Measurements from ENCODE around the gene SLC25A38.
"Not testable (repeated sequence)": the region's sequence is repeated elsewhere in the genome, so short reads cannot be mapped to it uniquely, and the experiment has no call there.

SLC25A38 gene, protein sequence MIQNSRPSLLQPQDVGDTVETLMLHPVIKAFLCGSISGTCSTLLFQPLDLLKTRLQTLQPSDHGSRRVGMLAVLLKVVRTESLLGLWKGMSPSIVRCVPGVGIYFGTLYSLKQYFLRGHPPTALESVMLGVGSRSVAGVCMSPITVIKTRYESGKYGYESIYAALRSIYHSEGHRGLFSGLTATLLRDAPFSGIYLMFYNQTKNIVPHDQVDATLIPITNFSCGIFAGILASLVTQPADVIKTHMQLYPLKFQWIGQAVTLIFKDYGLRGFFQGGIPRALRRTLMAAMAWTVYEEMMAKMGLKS

DNA sequence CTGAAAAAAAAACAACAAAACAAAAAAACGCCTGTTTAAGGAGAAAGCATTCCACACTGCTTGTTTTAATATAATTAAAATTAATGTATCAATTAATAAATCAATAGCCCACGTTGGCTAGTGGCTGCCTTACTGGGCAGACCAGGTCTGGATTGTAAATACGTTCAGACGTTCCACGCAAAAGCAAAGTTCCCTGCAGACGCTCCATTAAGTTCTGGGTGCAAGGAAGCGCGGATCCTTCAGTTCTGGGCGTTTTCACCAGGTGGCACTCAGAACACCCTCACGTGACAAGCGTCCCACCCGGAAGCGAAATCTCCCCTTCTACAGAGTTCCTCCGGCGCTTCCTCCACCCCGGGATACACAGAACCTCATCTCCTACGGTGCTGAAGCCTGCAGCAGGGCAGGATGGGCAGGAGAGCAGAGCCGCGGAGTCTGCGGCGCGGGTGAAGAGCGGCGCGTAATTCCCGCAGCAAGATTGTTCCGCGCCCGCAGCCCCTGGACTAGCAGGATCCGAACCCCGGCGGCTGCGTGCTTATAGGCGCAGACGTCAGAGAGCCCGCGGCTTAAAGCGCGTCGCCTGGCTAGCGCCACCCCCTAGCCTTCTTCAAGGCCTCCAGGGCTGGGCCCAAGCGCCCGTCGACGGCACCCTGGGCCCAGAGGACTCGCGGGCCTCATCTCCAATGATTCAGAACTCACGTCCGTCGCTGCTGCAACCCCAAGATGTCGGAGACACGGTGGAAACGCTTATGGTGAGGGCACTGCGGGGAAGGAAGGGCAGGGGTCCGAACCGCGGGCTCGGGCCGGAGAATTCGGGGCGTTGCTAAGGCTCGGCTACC lies at the start of gene SLC25A38:
Gene SLC25A38 (plus strand): TSS at position 326 of the 836 bp plus-strand sequence. CDS start 355 bp downstream, at position 681.
- DNase-seq = no peak

DNA sequence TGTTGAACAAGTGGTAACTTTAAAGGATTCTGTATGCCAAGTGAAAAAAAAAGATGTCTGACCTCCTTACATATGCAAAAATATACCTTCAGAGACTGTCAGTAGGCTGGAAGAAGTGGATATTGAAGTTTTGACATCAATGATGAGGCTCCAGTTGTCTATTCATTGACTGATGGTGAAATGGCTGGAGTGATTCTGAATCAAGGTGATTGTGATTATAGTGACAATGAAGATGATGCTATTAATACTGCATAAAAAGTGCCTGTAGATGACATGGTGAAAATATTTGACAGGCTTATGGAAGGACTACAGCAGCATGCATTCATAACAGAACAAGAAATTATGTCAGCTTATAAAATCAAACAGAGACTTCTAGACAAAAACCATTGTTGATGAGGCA lies 49.6 kb upstream of the SLC25A38 start:
- DNase-seq = no peak

DNA sequence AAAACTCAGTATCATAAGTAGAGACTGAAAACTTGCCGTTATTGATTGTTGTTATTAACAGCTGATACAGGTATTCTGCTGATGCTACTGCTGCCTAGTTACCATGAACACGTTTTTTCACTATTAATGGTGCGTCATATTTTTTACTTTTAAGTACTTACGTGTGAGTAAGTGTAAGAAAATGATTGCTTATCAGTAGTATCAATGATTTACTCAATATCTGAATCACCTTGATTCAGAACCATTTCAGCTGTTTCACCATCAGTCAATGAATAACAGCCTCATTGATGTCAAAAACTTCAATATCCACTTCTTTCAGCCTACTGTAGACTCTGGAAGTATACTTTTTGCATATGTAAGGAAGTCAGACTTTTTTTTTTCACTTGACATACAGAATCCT lies 49.0 kb upstream of the SLC25A38 start:
- no peak for DNase-seq

DNA sequence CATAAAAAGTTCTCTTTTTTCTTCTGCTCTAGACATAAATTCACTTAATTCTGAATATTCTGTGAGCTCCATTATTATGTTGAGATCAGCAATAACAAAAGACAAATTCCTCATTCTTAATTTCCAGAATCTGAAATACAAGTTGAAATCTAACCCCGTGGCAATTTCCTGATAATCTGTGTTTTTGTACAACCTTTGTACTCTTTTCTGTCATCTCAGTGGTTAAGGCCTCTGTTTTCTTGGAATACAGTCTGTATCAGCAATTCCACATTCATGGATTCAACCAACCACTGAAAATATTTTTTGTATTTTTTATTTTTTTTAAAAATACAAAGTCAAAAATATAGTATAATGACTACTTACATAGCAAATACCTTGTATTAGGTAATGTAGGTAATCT lies 45.0 kb upstream of the SLC25A38 start:
- DNase-seq = no peak

DNA sequence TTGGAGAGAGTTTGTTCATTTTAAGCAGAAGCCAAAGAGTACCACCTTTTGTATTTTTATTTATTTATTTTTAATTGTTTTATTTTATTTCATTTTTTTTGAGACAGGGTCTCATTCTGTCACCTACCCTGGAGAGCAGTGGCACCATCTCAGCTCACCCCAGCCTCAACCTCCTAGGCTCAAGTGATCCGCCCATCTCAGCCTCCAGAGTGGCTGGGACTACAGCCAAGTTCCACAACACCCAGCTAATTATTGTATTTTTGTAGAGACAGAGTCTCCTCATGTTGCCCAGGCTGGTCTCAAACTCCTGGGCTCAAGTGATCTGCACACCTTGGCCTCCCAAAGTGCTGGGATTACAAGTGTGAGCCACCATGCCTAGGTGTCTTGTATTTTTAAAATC lies 44.1 kb upstream of the SLC25A38 start:
- DNase-seq = no peak

DNA sequence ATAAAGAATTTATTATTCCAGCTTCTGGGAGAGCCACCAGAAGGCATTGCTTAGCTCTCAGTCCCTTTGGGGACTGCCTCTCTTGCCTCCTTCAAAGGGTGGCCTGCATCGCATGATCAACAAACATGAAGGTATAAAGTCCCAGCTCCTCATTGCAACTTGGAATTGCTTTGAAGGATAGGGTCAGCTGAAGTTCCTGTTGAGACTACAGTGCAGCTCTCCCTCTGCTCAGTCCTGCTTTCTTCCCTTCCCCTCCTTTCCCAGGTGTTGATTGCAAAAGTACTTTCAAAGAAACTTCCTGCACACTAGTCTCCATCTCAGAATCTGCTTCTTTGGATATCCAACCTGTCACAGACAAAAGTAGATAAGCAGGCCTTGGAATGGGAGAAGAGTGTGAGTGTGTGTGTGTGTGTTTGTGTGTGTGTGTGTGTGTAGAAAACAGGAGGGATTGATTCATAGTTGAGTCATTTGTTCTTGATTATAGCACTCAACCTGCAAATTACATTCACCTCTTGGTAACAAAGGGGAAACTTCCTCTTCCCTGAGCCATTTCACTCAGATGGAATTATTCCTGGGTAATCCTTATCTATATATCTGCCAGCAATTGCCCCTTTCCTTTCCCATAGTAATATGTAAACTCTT lies 40.0 kb upstream of the SLC25A38 start:
- DNase-seq = no peak

DNA sequence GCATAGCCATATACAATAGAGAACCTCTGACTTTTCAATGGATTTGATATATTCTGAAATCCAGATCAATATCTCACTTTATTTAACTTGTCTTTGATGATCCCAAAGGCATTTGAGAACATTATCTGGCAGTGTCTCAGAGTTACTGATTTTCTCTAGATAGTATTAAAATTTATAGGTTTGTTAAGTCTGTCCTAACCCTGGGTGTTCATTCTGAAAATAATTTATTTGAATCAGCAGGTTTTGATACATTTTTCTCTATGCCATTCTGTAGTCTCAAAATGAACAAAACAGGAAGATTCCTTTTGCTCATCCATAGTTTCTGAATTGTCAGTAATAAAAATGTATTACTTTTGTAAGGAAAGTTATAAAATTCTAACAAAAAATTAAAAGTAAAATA lies 39.4 kb upstream of the SLC25A38 start:
- no peak for DNase-seq

DNA sequence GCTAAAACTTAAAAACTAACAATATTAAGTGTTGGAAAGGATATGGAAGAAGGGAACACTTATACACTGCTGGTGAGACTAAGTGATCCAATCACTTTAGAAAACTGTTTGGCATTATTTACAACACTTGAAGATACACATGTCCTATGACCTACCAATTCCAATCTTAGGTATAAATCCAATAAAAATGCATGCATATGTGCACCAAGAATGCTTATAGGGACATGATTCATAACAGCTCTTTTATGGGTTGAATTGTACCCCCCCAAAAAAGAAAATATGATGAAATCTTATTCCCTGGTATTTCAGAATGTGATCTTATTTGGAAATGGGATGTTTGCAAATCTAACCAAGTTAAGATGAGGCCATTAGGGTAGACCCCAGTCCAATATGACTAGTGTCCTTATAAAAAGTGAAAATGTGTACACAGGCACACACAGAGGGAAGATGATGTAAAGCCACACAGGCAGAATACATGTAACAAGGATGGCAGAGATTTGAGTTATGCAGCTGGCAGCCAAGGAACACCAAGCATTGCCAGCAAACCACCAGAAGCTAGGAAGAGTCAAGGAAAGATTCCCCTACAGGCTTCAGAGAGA lies 38.3 kb upstream of the SLC25A38 start:
- DNase-seq = no peak

DNA sequence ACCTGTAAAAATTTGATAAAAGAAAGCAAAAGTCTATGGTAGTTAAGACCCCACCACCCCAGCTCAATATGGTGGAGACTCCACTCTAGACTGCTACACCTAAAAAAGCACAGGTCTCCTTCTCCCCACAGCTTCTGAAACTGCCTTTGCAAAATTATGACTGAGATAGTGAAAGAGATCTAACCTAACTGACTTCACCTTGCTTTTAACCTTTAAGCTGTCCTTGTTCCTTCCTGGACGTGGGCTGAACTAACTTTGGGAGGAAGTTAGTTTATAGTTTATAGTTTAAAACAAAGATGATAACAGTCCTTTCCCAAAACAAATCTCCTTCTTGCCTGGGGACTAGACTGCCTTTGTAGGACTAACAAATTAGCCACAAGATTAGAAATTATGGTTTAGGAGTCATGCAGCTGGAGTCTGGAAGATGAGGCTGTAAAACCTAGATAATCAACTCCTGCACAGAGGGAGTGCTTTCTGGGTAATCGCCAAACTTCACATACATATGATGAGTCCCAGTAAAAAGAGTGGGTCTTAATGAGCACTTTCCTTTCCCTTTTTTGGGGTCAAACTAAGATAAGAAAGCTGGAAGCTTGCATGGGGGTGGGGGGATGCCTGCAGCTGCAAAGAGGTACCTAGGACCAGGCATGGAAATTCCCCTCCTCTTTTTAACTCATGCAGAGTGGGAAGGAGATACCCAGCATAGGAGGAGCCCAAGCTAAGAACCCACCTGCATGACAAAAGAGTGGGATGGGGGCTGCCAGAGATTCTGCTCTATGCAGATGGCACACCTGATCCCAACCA lies 36.2 kb upstream of the SLC25A38 start:
- DNase-seq = no peak

DNA sequence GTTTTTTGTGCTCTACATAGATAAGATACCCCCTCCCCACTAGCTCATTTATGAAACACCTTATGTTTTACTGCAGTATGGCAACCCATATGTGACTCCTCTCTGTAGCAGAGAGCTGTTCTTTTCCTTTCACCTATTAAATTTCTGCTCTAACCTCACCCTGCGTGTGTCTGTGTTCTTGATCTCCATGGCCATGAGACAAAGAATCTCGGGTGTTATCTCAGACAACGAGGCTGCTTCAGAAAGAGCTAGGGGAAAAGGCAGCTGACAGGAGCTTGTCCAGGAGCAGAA lies 35.6 kb upstream of the SLC25A38 start:
- no peak for DNase-seq

DNA sequence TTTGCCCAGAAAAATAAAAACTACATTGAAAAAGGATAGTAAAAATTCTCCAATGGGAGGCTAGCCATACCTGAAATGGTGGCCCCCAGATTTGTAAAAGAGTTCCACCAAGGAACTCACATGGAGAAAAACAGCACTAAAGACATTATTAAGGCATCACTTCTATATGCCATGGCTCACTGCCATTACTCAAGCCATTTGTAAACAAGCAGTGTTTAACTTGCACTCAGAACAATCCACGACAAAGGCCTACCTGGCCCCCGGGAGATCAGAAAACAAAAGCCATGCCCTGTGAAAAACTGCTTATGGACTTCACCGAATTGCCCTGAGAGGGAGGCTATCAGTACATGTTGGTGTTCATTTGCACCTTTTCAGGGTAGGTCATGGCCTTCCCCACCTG lies 34.1 kb upstream of the SLC25A38 start:
- no peak for DNase-seq

DNA sequence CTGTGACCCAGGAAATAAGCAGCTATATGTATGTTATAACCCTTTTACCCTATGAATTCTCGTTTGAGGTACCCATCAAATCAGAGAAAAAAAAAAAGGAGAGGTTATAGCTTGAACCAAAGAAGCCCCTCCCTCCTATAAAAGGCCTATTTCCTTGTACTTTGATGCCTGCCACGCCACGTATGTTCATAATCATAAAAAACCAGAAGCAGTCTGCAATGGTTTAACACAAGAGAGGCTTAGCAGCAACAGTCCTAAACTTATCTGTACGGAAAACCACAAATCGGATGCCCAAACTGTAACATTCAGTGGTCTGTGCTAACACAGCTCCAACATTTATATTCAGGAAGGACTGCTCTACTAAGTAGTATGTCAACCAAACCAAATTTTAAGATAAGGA lies 32.5 kb upstream of the SLC25A38 start:
- no peak for DNase-seq

DNA sequence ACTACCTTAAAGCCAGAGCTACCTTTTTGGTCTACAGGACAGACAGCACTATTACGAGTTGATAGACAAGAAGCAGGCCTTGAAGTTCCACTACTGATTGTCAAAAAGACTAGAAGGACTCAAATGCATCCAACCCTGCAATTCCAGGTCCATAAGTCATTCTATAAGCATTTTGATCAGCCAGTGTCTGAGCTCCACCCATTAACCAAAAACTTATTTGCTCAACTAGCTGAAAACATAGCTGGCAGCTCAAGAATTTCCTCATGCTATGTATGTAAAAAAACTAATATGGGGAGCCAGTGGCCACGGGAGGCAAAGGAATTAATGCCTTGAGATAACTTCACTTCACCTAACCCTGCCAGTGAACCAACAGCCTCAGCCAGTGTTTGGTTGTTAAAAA lies 32.0 kb upstream of the SLC25A38 start:
- DNase-seq = not testable (repeated sequence)

DNA sequence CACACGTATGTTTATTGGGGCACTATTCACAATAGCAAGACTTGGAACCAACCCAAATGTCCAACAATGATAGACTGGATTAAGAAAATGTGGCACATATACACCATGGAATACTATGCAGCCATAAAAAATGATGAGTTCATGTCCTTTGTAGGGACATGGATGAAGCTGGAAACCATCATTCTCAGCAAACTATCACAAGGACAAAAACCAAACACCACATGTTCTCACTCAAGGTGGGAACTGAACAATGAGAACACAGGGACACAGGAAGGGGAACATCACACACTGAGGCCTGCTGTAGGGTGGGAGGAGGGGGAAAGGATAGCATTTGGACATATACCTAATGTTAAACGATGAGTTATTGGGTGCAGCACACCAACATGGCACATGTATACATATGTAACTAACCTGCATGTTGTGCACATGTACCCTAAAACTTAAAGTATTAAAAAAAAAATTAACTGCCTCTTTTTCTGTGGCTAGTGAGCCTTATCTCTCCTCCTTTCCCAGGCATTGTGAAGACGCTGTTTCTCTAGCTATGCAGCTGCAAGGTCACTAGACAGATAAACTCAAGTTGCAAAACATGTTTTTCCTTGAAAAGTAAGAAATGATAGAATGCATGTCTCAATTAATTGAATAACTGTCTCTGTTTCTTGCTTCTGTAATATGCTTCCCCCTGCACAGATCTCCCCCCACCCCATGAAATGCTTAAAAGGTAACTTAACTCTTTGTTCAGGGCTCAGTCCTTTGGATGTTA lies 29.8 kb upstream of the SLC25A38 start:
- not testable (repeated sequence) for DNase-seq

DNA sequence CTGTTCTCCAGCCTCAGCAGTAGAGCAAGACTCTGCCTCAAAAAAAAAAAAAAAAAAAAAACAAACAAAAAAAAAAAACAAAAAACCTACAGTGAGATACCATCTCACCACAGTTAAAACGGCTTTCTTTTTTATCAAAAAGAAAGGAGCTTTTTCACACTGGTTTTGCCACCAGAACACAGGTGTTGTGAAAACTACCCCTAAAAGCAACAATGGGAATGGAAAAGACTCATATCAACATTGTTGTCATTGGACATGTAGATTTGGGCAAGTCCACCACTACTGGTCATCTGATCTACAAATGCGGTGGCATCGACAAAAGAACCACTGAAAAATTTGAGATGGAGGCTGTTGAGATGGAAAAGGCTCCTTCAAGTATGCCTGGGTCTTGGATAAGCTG lies 24.8 kb upstream of the SLC25A38 start:
- DNase-seq = no peak

DNA sequence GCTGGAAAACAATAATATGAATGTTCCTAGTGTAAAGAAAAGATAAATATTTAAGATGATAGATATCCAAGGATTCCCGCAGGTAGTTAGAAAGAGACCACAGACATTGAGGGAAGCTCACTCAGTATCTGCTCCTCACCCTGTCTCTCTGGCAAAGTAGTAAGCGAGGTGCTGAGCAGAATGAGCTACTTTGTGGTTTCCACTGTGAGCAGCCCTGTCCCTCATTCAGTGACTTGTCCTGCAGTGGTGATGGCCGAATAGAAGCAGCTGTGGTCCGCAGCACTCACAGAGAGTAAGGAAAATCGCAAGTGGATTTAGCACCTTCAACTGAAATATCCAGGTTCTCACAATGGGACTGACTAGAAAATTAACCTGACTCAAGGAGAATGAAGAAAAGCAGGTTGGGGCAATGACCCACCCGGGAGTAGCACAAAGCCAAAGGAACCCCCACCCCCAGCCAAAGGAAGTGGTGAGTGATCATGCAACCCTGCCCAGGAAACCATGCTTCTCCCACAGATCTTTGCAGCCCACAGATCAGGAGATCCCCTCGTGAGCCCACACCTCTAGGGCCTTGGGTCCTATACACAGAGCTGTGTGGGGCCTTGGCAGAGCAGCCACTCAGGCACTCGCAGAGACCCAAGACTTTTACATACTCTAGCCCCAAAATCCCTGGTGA lies 21.8 kb upstream of the SLC25A38 start:
- no peak for DNase-seq

DNA sequence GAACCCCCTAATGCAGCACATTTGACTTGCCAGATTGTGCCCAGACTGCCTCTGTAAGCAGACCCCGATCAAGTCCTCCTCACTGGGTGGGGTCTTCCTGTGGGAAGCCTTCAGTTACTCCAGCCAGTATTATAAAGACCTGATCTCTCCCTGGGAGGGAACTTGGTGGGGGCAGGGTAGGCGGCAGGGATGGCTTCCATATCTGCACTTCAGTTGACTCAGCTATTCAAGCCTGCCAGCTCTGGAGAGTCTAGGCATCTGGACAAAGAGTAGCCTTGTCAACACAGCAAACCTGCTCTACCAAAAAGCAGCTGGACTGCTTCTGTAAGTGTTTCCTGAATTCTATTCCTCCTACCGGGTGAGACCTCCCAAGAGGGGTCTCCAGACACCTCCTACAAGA lies 21.0 kb upstream of the SLC25A38 start:
- DNase-seq = no peak

DNA sequence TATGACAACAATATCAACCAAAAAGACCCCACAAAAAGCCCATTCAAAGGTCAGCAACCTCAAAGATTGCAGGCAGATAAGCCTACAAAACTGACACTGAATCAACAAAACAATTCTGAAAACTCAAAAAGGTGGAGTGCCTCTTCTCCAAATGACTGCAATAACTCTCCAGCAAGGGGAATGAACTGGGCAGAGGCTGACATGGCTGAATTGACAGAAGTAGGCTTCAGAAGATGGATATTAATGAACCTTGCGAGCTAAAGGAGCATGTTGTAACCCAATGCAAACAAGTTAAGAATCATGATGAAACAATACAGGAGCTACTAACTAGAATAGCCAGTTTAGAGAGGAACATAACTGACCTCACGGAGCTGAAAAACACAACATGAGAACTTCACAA lies 20.4 kb upstream of the SLC25A38 start:
- no peak for DNase-seq

DNA sequence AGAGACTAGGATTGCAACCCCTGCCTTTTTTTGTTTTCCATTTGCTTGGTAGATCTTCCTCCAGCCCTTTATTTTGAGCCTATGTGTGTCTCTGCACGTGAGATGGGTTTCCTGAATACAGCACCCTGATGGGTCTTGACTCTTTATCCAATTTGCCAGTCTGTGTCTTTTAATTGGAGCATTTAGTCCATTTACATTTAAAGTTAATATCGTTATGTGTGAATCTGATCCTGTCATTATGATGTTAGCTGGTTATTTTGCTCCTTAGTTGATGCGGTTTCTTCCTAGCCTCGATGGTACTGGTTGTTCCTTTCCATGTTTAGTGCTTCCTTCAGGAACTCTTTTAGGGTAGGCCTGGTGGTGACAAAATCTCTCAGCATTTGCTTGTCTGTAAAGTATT lies 12.7 kb upstream of the SLC25A38 start:
- not testable (repeated sequence) for DNase-seq

DNA sequence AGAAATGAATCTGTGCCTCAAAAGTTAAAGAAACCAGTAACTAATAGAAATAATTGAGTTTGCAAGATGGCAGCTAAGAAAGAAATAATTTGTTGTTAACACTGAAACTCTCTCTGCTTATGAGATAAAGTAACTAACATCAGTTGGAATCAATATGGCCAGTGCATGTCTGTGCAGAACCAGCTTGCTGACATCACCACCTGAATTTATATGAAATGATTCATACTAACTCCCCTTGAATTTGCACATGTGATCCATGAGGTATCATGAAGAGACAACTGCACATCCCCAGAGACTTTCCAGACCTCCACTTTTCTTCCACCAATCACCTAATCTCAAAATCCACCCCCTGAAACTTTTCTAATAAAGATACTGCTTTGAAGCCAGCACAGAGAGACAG lies 10.3 kb upstream of the SLC25A38 start:
- DNase-seq = no peak

DNA sequence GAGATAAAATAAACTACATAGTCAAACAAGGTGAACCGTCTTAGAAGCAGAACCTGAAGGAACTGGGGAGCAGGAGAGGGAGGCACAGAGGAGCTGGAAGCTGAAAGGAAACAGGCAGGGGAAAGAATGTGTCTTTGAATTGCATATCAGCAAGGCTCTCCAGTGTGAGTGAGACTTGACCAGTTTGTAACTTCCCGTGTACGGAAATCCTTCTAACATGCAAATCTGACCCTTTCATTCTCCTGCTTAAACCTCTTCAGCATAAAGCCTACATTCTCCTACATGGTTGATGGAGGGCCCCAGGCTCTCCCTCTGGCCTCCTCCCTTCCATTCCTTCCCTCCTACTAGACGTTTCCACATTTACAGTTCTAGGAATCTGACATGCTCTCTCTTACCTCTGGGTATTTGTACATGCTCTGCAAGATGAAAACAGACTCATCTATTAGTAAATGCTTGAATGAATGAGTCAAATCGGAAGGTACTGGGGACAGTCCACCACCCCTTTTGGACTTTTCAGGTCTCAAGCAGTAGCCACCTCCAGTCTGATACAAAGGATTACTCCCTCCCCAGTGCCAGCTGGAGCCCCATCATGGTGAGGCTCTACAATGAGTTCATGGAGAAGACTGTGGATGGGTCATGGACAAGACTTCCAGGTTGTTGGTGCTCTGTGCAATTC lies 6.1 kb upstream of the SLC25A38 start:
- no peak for DNase-seq

Data from activated naive CD4-positive, alpha-beta T cell (primary cell).